Measurements from ENCODE around the gene COPA.

DNA sequence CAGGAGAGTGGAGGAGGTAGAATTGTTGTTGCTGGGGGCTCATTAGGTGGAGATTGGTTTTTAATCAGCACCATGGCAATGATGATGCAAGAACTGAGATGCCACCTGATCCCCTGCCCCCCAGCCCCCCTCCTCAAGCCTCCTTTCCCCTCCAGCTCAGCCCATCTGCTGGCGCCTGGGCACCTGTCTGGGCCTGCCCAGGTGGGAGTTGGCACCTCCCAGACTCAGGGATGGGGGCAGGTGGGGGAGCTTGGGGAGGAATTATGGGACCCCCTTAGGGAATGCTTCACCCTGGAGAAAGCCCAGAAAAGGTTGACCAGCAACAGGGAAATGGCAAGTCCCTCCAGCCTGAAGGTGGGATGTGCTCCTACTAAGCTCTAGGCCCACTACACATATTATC is 22.3 kb upstream of the COPA start:
- TF ChIP-seq, protein P1, sequence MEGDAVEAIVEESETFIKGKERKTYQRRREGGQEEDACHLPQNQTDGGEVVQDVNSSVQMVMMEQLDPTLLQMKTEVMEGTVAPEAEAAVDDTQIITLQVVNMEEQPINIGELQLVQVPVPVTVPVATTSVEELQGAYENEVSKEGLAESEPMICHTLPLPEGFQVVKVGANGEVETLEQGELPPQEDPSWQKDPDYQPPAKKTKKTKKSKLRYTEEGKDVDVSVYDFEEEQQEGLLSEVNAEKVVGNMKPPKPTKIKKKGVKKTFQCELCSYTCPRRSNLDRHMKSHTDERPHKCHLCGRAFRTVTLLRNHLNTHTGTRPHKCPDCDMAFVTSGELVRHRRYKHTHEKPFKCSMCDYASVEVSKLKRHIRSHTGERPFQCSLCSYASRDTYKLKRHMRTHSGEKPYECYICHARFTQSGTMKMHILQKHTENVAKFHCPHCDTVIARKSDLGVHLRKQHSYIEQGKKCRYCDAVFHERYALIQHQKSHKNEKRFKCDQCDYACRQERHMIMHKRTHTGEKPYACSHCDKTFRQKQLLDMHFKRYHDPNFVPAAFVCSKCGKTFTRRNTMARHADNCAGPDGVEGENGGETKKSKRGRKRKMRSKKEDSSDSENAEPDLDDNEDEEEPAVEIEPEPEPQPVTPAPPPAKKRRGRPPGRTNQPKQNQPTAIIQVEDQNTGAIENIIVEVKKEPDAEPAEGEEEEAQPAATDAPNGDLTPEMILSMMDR (IDR thresholded peaks at IDR 0.05; ENCODE audit: insufficient read depth, low read length), result no peak
- TF ChIP-seq, protein P2, sequence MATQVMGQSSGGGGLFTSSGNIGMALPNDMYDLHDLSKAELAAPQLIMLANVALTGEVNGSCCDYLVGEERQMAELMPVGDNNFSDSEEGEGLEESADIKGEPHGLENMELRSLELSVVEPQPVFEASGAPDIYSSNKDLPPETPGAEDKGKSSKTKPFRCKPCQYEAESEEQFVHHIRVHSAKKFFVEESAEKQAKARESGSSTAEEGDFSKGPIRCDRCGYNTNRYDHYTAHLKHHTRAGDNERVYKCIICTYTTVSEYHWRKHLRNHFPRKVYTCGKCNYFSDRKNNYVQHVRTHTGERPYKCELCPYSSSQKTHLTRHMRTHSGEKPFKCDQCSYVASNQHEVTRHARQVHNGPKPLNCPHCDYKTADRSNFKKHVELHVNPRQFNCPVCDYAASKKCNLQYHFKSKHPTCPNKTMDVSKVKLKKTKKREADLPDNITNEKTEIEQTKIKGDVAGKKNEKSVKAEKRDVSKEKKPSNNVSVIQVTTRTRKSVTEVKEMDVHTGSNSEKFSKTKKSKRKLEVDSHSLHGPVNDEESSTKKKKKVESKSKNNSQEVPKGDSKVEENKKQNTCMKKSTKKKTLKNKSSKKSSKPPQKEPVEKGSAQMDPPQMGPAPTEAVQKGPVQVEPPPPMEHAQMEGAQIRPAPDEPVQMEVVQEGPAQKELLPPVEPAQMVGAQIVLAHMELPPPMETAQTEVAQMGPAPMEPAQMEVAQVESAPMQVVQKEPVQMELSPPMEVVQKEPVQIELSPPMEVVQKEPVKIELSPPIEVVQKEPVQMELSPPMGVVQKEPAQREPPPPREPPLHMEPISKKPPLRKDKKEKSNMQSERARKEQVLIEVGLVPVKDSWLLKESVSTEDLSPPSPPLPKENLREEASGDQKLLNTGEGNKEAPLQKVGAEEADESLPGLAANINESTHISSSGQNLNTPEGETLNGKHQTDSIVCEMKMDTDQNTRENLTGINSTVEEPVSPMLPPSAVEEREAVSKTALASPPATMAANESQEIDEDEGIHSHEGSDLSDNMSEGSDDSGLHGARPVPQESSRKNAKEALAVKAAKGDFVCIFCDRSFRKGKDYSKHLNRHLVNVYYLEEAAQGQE (IDR thresholded peaks at IDR 0.05; ENCODE audit: insufficient replicate concordance, low read depth), result no peak
- TF ChIP-seq POLR2AphosphoS5 (IDR thresholded peaks at IDR 0.05; ENCODE audit: low read depth), result no peak
- no peak for TF ChIP-seq GABPA (IDR thresholded peaks at IDR 0.05; ENCODE audit: low read depth)
